Ramos (cell line): ENCODE measurements around the gene B9D1.

Source experiments
- in situ Hi-C: fragments of 300-500 bp; cut with MboI; formaldehyde crosslinking; loops from one replicate; pipeline ENCODE4 v1.14.3; 2022; ENCODE audit warnings: low sequenced_read_pairs; ENCODE audit not compliant: unreplicated experiment

Gene B9D1

DNA sequence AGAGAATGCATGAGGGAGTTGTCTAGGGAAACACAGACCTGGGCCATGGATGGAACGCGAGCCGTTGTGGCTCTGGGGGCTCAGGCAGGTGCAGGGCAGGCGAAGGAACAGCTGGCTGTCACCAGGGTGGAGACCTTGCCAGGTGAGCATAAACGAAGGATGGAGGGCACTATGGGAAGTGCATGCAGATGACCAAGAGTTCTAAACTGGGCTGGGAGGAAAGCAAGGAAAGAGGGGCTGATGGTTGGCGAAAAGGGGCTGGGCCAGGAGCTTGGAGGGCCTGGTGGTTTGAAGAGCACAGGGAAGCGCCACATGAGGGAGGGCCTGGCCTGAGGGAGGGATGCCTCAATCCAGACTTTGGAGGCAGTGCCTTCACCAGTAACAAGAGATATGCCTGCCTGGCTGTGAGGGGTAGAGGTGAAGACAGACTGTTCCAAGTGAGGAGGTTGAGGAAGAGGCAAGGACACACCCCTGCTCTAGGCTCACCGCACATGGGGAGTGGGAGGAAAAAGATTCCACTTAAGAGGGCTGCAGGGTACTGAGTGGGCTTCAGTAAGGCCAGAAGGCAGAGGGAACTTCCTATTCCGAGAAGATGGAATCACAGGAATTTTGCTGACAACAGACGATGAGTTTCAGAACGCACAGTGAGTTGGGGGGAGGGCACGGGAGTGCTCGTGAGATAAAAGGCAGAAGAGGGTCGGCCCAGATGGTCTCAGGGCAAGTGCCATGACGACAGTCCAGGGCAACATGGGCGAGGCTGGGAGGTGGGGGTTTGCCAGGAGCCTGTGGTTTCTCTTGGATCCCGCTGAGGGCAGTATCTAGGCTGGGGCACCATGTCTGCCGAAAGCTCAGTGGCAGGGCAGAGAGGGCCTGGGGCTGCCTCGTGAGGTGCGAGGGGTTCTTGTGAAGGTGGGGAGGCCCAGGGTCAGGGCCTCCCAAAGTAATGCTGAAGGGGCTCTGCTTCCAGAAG lies 20.6 kb downstream of the B9D1 start:
- in situ Hi-C loops: no loop called here

DNA sequence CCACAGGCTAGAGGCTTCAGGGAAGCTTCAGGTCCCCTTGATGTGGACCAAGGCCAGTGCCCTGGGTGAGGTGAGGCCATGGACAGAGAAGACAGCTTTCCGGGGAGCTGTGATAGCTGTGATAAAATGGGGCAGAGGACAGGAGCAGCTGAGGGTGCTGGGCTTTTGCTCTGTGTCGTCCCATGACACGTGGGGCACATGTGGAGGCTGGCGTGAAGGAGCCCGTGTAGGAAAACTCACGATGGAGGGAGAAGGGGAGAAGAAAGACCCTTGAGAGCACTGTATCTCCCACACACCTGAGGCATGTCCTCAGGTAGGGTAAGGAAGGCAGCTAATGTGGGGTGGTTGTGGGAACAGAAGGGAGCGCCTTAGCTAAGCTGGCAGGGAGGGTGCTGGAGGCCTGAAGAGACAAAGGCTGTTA lies 21.3 kb downstream of the B9D1 start:
- in situ Hi-C loops: no loop called here

DNA sequence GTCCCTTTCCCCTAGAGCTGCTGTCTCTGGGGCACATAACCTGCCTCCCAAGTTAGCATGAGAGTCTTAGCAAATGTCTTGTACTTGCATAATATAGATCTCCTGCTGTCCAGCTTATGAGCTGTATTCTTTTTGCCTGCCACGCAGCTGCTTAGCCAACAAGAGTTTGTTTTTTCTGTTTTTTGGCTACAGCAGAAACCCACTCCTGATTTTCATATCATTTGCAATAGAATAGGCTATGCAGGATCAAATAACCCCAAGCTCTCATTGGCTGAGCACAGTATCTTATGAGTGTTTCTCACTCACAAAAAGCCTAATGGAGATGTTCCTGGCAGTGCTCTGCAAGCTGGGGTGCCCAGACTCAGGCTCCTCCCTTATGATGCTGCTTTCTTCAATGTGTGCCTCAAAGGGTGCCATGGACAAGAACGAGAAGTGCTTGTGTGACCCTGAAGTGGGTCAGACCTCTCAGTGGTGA lies 23.1 kb downstream of the B9D1 start:
- in situ Hi-C loops: no loop called here

DNA sequence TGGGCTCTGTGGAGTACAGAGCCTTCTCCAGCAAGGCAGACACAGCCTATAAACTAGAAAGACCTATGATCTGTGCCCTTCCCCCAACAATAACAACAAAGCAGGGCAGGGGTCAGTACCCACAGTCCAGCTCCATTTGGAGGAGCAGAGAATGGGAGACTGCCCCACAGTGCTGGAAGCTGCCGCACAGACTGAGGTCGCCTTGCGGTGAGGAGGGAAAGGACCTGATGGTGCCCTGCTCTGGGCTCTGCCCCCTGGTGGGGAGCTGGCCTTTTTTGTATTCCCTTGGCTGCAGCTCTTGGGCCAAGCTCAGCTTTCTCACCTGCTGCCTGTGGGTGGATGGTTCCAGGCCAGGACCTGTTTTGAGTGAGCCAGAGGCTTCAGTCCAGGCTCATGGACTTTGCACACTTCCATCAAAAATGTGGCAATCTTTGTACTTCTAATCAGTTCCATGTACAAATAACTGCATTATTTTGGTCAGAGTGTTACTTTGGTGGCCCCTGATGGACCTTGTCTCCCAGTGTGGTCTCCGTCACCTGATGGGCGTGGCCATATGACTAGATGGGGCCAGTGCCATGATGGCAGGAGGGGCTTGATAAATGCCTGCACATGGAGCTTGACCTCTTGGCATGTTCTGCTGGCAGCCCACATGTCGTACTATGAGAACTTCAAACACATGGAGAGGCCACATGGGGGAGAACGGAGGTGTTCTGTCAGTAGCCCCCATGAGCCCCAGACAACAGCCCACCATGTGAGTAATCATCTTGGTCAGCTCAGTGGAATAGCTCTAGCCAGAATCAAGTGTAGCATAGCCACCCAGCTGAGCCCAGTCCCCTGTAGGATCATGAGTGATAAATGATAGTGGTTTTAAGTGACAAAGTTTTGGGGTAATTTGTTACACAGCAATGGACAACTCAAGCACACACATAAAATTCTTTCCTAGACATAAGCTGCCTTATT lies 24.2 kb downstream of the B9D1 start:
- in situ Hi-C loops: no loop called here

DNA sequence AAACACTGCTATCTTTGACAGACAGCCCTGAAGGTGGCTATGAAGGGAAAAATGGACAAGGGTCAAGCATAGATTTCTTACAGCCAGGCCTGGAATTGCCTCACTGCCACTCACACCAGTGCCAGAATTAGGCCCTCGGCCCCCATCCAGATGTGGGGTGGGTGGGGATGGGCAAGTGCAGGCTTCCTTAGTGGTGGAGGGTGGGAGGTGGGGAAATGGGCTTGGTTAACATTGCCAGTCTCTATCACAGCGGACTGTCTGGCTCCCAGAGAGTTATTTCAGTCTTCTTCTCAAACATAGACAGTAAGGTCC lies 24.9 kb downstream of the B9D1 start:
- in situ Hi-C loops: no loop called here

DNA sequence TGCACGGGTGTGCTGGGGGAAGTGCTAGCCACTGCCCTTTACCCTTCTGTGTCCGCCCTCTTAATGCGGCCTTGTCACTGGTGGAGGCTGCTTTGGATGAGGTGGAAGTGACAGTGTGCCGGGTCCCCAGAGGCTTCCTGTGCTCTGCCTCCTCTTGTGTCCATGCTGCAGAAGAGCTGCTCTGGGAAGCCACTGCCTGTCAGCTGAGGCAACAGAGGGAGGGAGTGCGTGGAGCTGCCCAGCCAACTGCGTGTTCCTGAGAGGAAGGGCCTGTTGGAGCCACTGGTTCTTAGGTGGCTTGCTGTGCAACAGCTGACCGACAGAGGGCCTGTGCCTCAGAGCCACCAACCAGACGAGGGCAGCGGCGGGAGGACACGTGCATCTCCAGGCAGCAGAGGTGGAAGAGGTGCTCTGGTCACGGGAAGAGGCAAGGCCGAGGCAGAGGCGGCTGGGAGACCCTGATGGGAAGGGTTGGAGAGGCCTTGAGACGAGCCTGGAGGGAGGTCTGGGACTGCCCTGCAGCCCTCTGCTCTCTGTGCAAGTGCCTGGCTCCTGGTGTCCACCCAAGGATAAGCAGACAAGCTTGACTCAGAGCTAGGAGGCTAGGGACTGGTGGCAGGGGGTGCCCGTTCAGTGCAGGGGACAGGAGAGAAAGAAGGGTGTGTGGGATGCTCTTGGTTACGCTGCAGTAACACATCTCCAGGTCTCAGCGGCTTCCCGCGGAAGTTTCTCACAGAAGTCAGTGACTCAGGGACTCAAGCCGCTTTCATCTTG lies 25.4 kb downstream of the B9D1 start:
- in situ Hi-C loops: no loop called here

DNA sequence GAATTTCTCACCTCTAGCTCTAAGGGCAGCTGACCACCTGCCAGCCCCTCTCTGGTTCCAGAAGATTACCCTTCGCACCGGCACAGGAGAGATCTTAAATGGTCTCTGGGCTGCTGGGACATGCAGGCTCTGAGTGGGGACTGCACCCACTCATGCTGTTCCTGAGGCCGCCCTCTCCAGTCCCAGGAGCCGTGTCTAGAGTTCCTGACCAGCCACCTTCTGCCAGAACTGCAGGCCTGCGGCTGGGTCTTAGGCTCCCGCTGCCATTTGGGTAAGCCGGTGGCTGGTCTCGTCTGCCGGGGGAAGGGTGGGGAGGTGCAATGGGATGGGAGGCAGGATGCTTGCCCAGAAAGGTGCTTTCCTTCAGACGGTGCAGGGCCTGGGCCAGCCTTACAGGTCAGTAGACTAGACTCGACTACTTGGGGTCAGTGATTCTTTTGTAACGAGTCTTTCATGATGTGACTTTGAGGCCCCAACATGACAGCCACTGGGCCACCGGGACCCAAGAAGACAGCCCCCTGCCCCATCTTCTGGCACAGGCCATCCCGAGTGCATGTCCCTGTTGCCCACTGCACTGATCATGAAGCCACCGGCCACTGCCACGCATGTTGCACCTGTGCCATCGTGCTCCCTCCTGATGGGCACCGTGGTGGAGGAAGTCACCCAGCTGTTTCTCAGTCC lies 26.4 kb downstream of the B9D1 start:
- in situ Hi-C loops: no loop called here

DNA sequence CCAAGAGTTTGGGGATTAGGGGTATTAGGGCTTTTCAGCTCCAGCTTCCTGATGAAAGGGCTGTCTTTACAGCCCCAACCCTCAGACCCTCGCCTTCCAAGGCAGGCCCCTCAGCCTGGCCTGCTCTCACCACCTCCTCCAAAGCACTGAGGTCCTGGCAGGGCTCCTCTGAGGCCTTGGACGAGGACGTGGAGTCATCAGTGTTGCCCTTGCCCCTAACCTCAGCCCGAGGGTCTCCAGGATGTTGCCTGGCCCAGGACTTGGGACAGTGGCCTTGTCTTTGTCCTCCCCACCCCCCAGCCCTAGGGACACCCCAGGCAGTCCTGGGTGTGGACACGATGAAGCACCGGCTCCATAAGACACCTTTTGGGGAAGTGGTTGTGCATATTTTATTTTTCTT lies 28.2 kb downstream of the B9D1 start:
- in situ Hi-C loops: no loop called here

DNA sequence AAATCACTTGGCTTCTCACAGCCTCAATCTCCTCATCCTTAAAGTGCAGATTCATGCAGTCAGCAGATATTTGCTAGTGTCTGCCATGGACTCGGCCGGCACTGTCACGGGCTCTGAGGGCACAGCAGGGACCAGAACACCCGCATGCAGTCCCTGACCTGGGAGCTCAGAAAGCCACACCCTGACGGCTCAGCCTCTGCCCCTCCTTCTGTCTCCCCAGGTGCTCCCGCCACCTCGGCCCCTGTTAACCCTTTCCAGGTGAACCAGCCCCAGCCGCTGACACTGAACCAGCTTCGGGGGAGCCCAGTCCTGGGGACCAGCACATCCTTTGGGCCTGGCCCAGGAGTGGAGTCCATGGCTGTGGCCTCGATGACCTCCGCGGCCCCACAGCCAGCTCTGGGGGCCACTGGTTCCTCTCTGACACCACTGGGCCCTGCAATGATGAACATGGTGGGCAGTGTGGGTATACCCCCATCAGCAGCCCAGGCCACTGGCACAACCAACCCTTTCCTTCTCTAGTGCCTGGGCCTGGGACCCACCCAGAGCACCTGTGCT lies 28.7 kb downstream of the B9D1 start:
- in situ Hi-C loops: no loop called here

DNA sequence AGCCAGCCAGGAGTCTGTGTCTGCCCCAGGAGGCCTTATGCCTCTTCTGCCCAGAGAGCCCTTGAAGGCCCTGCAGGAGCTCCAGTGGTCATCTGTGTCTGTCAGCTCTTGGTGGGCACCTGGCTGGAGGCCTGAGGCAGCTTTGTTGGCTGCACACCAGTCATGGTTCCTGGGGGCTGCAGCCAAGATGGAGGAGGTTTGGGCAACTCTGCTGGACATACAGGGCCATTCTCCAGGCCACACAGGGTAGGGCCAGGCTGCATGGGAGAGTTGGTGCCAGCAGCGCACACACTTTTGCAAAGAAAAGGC lies 29.4 kb downstream of the B9D1 start:
- in situ Hi-C loops: no loop called here

DNA sequence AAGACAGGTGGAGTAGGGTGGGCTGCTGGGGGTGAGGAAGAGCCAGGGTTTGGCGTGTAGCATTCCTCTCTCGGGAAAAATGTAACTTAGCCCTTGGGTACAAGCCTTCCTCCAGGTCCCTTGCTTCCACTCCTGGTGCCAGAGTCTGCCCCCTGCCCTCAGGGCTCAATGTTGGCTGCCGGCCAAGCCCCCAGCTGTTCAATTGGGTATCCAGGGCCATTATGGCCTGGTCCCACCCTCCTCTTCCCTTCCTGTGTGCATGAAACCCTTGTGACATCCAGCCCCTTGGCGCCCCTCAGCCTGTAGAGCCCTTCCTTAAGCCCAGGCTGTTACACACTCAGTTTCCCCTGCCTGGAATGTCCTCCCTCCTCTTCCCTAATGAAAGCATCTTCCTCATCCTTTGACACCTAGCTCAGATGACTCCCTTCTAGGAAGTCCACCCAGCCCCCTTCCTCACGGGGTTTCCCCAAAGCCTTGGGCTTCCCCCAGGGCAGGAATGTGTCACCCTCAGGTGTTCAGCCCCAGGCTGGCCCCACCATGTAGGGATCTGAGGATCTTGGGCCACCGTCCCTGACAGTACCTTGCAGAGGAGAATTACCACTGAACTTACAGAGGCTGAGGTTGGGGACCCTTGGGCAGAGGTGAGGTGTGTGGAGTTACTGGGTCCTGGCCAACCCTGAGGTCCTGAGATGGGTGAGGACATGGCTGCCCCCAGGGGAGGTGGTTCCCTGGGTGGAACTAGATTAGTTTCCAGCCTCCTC lies 30.0 kb downstream of the B9D1 start:
- in situ Hi-C loops: no loop called here

DNA sequence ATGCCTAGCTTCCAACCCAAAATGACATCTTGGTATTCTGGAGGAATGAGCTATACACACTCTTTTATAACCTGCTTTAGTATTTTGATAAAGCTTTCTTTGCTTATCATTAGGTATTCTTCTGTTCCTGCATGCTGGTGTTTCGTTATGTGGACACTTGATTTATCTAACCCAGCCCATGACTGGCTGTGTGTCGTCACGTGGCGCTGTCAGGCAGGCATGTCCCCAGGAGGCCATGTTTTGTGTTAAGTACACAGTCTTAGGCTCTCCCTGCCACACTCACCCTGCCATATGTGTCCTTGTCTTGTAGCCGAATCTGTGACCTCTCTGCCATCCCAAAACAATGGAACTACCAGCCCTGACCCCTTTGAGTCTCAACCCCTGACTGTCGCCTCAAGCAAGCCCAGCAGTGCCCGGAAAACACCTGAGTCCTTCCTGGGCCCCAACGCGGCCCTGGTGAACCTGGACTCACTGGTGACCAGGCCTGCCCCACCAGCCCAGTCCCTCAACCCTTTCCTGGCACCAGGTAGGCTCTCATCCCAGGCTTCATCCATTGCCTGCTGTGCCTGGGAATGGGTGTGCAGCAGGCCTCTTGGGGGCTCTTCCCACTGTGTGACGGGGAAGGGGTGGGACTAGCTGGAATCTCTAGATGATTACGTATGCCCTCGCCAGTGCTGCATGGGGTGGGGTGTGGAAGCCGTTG lies 30.8 kb downstream of the B9D1 start:
- in situ Hi-C loops: no loop called here

DNA sequence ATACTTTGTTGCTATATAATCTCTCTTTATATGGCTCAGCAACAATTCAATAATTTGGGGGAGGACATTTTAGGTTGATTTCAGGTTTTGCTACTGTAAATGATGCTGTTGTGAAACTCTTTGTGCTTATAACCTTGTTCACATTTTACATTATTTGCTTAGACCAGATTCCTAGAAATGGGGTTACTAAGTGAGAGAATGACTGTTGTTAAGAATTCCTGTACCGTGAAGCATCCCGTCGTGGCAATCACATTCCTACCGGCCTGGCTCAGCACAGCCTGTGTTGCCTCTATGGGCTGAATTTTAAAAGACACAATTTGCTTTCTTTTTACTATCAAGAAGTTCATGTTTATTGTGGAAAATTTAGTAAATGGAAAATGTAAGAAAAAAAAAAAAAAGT lies 31.4 kb downstream of the B9D1 start:
- in situ Hi-C loops: no loop called here

DNA sequence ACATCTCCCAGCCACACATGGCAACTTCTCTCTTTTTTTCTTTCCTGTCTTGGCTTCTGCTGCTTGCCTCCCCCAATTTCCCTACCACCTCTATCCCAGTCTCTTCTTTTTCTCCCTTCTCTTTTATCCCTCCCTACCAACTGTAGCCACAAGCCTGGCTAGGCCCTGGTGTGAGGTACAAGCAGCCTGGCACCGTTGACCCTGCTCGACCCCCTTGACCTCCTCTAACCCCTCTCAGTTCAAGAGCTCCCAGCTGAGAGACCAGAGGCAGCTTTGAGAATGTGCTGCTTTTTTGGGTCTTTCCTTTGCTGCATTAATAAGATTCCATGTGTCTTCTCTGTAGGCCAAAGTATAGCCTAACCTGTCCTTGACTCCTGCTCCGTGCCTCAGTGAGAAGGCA lies 32.3 kb downstream of the B9D1 start:
- in situ Hi-C loops: no loop called here

DNA sequence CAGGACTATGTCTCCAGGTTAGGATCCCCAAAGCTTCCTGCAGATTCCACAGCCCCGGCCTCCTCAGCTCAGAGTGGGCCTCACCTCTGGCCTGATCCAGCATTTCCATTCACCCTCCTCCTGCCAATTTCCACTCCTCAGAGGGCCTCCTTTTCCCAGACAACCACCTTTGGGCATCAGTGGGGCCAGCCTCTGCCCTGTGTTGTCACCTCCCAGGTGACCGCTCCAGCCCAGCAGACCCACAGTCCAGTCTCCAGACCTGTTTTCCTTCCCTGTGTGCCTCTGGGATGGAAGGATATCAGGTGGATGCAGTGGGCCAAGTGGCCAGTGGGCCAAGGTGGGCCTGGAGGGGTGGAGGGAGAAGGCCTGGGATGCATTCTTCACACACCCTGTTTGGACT lies 32.7 kb downstream of the B9D1 start:
- in situ Hi-C loops: no loop called here

DNA sequence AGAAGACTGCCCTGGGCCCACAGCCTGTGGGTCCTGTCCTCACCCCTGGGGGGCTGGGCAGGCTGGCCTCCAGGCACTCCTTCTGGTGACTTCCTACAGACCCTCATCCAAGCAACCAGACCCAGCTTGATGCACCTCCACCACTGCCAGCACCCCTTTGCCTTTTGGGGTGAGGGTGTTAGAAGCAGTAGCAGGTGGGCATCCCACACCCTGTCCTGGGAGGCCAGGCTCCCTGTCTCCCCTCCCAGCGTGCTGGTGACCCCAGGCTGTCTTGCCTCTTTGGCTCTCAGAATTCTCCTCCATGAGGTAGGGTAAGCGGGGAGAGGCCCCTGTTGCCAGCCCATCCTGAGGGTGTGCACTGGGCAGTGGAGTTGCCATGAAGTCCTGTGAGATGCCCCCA lies 33.4 kb downstream of the B9D1 start:
- in situ Hi-C loops: no loop called here

DNA sequence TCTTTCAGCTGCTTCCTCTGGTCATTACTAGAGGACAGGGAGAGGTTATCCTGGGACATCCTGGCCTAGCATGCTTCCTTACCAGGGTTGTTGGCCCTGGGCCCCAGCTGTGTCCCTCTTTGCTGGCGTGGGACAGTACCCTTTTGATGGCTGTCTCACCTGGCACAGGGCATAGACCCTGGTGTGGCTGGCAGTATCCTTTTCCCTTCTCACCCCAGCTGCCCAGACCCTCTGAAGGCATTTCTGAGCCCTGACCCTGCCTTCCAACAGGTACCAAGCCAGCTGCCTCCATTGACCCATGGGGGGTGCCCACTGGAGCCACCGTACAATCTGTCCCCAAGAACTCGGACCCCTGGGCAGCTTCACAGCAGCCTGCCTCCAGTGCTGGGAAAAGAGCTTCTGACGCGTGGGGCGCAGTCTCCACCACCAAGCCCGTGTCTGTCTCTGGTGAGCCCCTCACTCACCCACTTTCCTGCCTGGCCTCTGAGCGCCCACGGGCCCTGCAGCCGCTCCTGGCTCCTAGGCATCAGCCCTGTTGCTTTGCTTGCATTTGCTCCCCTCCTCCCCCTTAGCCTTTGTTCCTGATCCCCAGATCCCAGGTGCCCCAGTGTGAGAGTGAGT lies 34.0 kb downstream of the B9D1 start:
- in situ Hi-C loops: no loop called here
